ENCODE data around the gene OTOP2. TPM values are rescaled to one million over a fixed set of nuclear protein-coding genes. Genes with fewer than 3 reads are reported as not detected.
A peak's percentile ranks its signal among the peaks of the same experiment; 100 is the strongest.

The OTOP2 gene
- total RNA-seq, 1 experiment from 2014 or later = not detected

- CTCF ChIA-PET = interaction anchor here (1.1 to 1.6 kb wide), 3 partner anchors 17 to 45 kb away, joined by 3 to 8 read pairs (median 6); partner anchors contain the start of gene OTOP2
- Mint-ChIP-seq H3K9me3 (no peaks in the 10 kb centered on the region), H3K36me3 (no peaks in the 10 kb centered on the region), H3K4me3 (no peak overlapping the region), H3K27ac (no peak overlapping the region), H3K4me1 (peaks cover 8% of the 10 kb centered on the region), H3K27me3 (ENCODE audit: low read depth) (peaks cover 5% of the 10 kb centered on the region; the same call in 1 of the 2 replicates)
- POLR2A ChIA-PET = no interaction called here
- TF ChIP-seq JAZF1 (CRISPR knock-in tag; IDR thresholded peaks at IDR 0.05) = no peak
- TF ChIP-seq FOXP4 (CRISPR knock-in tag; IDR thresholded peaks at IDR 0.05) = no peak
- TF ChIP-seq FOXP1 (CRISPR knock-in tag; IDR thresholded peaks at IDR 0.05; ENCODE audit: borderline replicate concordance) = no peak
- TF ChIP-seq CBFB (CRISPR knock-in tag; IDR thresholded peaks at IDR 0.05; ENCODE audit: low read depth) = no peak
- no peak for TF ChIP-seq TP53 (CRISPR knock-in tag; IDR thresholded peaks at IDR 0.05)
- TF ChIP-seq ZSCAN18 (CRISPR knock-in tag; IDR thresholded peaks at IDR 0.05) = no peak
- no peak for TF ChIP-seq OVOL2 (CRISPR knock-in tag; IDR thresholded peaks at IDR 0.05; ENCODE audit: borderline replicate concordance)
- TF ChIP-seq, protein P1, sequence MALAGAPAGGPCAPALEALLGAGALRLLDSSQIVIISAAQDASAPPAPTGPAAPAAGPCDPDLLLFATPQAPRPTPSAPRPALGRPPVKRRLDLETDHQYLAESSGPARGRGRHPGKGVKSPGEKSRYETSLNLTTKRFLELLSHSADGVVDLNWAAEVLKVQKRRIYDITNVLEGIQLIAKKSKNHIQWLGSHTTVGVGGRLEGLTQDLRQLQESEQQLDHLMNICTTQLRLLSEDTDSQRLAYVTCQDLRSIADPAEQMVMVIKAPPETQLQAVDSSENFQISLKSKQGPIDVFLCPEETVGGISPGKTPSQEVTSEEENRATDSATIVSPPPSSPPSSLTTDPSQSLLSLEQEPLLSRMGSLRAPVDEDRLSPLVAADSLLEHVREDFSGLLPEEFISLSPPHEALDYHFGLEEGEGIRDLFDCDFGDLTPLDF (CRISPR knock-in tag; IDR thresholded peaks at IDR 0.05) = no peak
- TF ChIP-seq PRRX2 (CRISPR knock-in tag; IDR thresholded peaks at IDR 0.05) = no peak
- TF ChIP-seq ATF1 (CRISPR knock-in tag; IDR thresholded peaks at IDR 0.05) = no peak
- ATAC-seq (no peak), DNase-seq (ENCODE audit: low spot score) (no peak)
Observed at GRCh38 chr17:74879308-74879707, 44.8 kb upstream of the OTOP2 start.

DNA sequence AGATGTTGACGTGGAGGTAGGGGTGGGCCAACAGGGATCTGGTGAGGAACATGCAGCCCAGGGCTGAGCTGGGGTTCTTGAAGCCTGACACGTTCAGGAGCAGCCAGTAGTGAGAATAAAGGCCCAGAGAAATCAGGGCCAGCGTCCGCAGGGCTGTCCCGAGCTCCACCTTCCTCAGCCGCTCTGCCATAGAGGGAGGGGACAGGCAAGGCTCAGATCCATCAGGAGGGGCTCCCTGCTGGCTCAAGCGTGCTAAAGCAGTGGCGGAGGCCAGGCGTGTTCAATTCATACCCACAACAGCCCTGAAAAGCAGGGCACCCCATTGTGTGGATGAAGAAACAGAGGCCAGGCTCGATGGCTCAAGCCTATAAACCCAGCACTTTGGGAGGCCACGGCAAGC is 43.0 kb upstream of the OTOP2 start:
- H3K27me3 Mint-ChIP-seq (ENCODE audit: low read depth) = peaks cover 8% of the 10 kb centered on the region; the same call in 1 of the 2 replicates
- ATAC-seq (peak; percentile 31; the same call in 1 of the 2 replicates), DNase-seq (ENCODE audit: low spot score) (no peak)
- ChIA-PET CTCF (interaction anchor here (0.6 to 1.7 kb wide), 6 partner anchors 11 to 80 kb away, joined by 3 to 7 read pairs (median 4); partner anchors contain the start of gene OTOP2), POLR2A (interaction anchor here (0.6 to 2.5 kb wide), 2 partner anchors 8 to 28 kb away, joined by 3 to 9 read pairs; partner anchors contain the start of gene FDXR)
- H3K27ac Mint-ChIP-seq = no peak overlapping the region
- H3K9me3 Mint-ChIP-seq = no peaks in the 10 kb centered on the region
- H3K4me1 Mint-ChIP-seq = peaks cover 8% of the 10 kb centered on the region
- H3K36me3 Mint-ChIP-seq = no peaks in the 10 kb centered on the region
- no peak overlapping the region for H3K4me3 Mint-ChIP-seq
- TF ChIP-seq SMAD3 (CRISPR knock-in tag; IDR thresholded peaks at IDR 0.05; ENCODE audit: borderline replicate concordance) = no peak
- TF ChIP-seq, protein P2, sequence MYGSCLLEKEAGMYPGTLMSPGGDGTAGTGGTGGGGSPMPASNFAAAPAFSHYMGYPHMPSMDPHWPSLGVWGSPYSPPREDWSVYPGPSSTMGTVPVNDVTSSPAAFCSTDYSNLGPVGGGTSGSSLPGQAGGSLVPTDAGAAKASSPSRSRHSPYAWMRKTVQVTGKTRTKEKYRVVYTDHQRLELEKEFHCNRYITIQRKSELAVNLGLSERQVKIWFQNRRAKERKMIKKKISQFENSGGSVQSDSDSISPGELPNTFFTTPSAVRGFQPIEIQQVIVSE (CRISPR knock-in tag; IDR thresholded peaks at IDR 0.05; ENCODE audit: borderline replicate concordance) = no peak
- TF ChIP-seq MXD4 (CRISPR knock-in tag; IDR thresholded peaks at IDR 0.05; ENCODE audit: borderline replicate concordance) = no peak
- TF ChIP-seq ZNF396 (CRISPR knock-in tag; IDR thresholded peaks at IDR 0.05; ENCODE audit: borderline replicate concordance) = no peak
- no peak for TF ChIP-seq ZNF219 (CRISPR knock-in tag; IDR thresholded peaks at IDR 0.05; ENCODE audit: borderline replicate concordance)
- TF ChIP-seq ZNF232 (CRISPR knock-in tag; IDR thresholded peaks at IDR 0.05) = no peak
- no peak for TF ChIP-seq NR2C2 (CRISPR knock-in tag; IDR thresholded peaks at IDR 0.05)
- TF ChIP-seq OVOL2 (CRISPR knock-in tag; IDR thresholded peaks at IDR 0.05; ENCODE audit: borderline replicate concordance) = no peak
- TF ChIP-seq, protein P3, sequence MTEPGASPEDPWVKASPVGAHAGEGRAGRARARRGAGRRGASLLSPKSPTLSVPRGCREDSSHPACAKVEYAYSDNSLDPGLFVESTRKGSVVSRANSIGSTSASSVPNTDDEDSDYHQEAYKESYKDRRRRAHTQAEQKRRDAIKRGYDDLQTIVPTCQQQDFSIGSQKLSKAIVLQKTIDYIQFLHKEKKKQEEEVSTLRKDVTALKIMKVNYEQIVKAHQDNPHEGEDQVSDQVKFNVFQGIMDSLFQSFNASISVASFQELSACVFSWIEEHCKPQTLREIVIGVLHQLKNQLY (CRISPR knock-in tag; IDR thresholded peaks at IDR 0.05) = no peak
- TF ChIP-seq KAT7 (CRISPR knock-in tag; IDR thresholded peaks at IDR 0.05; ENCODE audit: borderline replicate concordance) = no peak
- TF ChIP-seq, protein P4, sequence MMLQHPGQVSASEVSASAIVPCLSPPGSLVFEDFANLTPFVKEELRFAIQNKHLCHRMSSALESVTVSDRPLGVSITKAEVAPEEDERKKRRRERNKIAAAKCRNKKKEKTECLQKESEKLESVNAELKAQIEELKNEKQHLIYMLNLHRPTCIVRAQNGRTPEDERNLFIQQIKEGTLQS (CRISPR knock-in tag; conservative IDR thresholded peaks at IDR 0.05) = no peak
- no peak for TF ChIP-seq EMX1 (CRISPR knock-in tag; IDR thresholded peaks at IDR 0.05)
- no peak for TF ChIP-seq GRHL2 (CRISPR knock-in tag; IDR thresholded peaks at IDR 0.05; ENCODE audit: insufficient replicate concordance, severe bottlenecking)
- no peak for TF ChIP-seq NFYB (CRISPR knock-in tag; conservative IDR thresholded peaks at IDR 0.05; ENCODE audit: low read depth)
- no peak for TF ChIP-seq ERG (CRISPR knock-in tag; IDR thresholded peaks at IDR 0.05)
- TF ChIP-seq, protein P5, sequence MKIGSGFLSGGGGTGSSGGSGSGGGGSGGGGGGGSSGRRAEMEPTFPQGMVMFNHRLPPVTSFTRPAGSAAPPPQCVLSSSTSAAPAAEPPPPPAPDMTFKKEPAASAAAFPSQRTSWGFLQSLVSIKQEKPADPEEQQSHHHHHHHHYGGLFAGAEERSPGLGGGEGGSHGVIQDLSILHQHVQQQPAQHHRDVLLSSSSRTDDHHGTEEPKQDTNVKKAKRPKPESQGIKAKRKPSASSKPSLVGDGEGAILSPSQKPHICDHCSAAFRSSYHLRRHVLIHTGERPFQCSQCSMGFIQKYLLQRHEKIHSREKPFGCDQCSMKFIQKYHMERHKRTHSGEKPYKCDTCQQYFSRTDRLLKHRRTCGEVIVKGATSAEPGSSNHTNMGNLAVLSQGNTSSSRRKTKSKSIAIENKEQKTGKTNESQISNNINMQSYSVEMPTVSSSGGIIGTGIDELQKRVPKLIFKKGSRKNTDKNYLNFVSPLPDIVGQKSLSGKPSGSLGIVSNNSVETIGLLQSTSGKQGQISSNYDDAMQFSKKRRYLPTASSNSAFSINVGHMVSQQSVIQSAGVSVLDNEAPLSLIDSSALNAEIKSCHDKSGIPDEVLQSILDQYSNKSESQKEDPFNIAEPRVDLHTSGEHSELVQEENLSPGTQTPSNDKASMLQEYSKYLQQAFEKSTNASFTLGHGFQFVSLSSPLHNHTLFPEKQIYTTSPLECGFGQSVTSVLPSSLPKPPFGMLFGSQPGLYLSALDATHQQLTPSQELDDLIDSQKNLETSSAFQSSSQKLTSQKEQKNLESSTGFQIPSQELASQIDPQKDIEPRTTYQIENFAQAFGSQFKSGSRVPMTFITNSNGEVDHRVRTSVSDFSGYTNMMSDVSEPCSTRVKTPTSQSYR (CRISPR knock-in tag; IDR thresholded peaks at IDR 0.05) = no peak
- TF ChIP-seq ATF1 (CRISPR knock-in tag; IDR thresholded peaks at IDR 0.05) = no peak
